Amygdala (tissue), 56 donors: ENCODE results near the gene TUBG2.
A peak's percentile ranks its signal among the peaks of the same experiment; 100 is the strongest.
"Not testable (repeated sequence)": the region's sequence is repeated elsewhere in the genome, so short reads cannot be mapped to it uniquely, and the experiment has no call there.

Experiments used
- DNase-seq, 56 donors: peaks; one replicate each; lab custom pipeline; 2025; lab: John Stamatoyannopoulos, UW

TUBG2 gene

GRCh38 chr17:42659079-42659931 is at the start of gene TUBG2:
Gene TUBG2 (plus strand): TSS chr17:42659284. CDS start chr17:42659504, 220 bp downstream.
- DNase-seq = peak in 54 of 56 donors; percentile 30 to 91 (median 78)

- DNase-seq = peak in 14 of 56 donors; percentile 35 to 59 (median 52)
These were observed 49.0 kb upstream of the TUBG2 start for GRCh38 chr17:42609814-42610801.

GRCh38 chr17:42612013-42612412 is 47.1 kb upstream of the TUBG2 start:
- no peak for DNase-seq

- no peak for DNase-seq
These were observed 45.3 kb upstream of the TUBG2 start for GRCh38 chr17:42613699-42614295.

- DNase-seq = no peak
These were observed 41.1 kb upstream of the TUBG2 start for GRCh38 chr17:42617956-42618431.

GRCh38 chr17:42618442-42619150 is 40.5 kb upstream of the TUBG2 start:
- DNase-seq = peak in 7 of 56 donors; percentile 0 to 13 (median 5)

- DNase-seq = not testable (repeated sequence)
These were observed 37.1 kb upstream of the TUBG2 start for GRCh38 chr17:42621987-42622386.

- no peak for DNase-seq
These were observed 35.8 kb upstream of the TUBG2 start for GRCh38 chr17:42623271-42623670.

- no peak for DNase-seq
These were observed 35.1 kb upstream of the TUBG2 start for GRCh38 chr17:42623732-42624596.

- DNase-seq = not testable (repeated sequence)
These were observed 31.9 kb upstream of the TUBG2 start for GRCh38 chr17:42627032-42627764.

- no peak for DNase-seq
These were observed 29.6 kb upstream of the TUBG2 start for GRCh38 chr17:42629411-42630009.

GRCh38 chr17:42632949-42633444 is 26.1 kb upstream of the TUBG2 start:
- DNase-seq = no peak

- DNase-seq = no peak
These were observed 19.5 kb upstream of the TUBG2 start for GRCh38 chr17:42639525-42640113.

GRCh38 chr17:42640121-42640520 is 19.0 kb upstream of the TUBG2 start:
- no peak for DNase-seq

GRCh38 chr17:42642336-42642735 is 16.7 kb upstream of the TUBG2 start:
- DNase-seq = no peak

- no peak for DNase-seq
These were observed 11.3 kb upstream of the TUBG2 start for GRCh38 chr17:42647778-42648177.

GRCh38 chr17:42651392-42651791 is 7.7 kb upstream of the TUBG2 start:
- no peak for DNase-seq
